SU-DHL-6 (cell line): Measurements from ENCODE around the gene ABHD16A.

ENCODE experiments used
- CTCF ChIP-seq: fragments of 200-600 bp; sonication (generic); IDR thresholded peaks from one replicate; pipeline ENCODE4 v1.5.1; 2017; ENCODE audit warnings: antibody characterized with exemption, mild to moderate bottlenecking, low read length, moderate library complexity; ENCODE audit not compliant: insufficient read depth, poor library complexity, severe bottlenecking
- EZH2phosphoT487 ChIP-seq: fragments of 200-600 bp; sonication (generic), shearing (Covaris generic); conservative IDR thresholded peaks from 2 replicates; pipeline ENCODE4 v1.6.1; 2018; ENCODE audit warnings: mild to moderate bottlenecking, antibody characterized with exemption, low read length, moderate library complexity, mixed read lengths

- TF ChIP-seq CTCF (no peak), EZH2phosphoT487 (no peak)
These were observed 28.9 kb upstream of the ABHD16A start for GRCh38 chr6:31732029-31732428.
